ENCODE measurements around the gene KDM3A. TPM values are rescaled to one million over a fixed set of nuclear protein-coding genes. Genes with fewer than 3 reads are reported as not detected.

Gene KDM3A
- total and polyA plus RNA-seq, 8 donors: 15.4 to 35.4 (median 25.3) TPM

GRCh38 chr2:86396291-86396785, 44.8 kb upstream of the KDM3A start:
- TF ChIP-seq, protein P1, sequence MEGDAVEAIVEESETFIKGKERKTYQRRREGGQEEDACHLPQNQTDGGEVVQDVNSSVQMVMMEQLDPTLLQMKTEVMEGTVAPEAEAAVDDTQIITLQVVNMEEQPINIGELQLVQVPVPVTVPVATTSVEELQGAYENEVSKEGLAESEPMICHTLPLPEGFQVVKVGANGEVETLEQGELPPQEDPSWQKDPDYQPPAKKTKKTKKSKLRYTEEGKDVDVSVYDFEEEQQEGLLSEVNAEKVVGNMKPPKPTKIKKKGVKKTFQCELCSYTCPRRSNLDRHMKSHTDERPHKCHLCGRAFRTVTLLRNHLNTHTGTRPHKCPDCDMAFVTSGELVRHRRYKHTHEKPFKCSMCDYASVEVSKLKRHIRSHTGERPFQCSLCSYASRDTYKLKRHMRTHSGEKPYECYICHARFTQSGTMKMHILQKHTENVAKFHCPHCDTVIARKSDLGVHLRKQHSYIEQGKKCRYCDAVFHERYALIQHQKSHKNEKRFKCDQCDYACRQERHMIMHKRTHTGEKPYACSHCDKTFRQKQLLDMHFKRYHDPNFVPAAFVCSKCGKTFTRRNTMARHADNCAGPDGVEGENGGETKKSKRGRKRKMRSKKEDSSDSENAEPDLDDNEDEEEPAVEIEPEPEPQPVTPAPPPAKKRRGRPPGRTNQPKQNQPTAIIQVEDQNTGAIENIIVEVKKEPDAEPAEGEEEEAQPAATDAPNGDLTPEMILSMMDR (IDR thresholded peaks at IDR 0.05): peak in 2 of 4 donors; percentile 15 to 43
- intact Hi-C loops (cut with DNase I): no loop called here
- Histone ChIP-seq H3K27ac (peak overlapping the region in 2 of 4 donors; percentile 16 to 30), H3K36me3 (no peaks in the 10 kb centered on the region), H3K4me3 (peak overlapping the region in 1 of 4 donors; percentile 12), H3K4me1 (peaks cover 10 to 11% (median 10%) of the 10 kb centered on the region in 3 donors), H3K27me3 (no peaks in the 10 kb centered on the region), H3K9me3 (no peaks in the 10 kb centered on the region)
- FAIRE-seq: no peak
- 17 to 31% methylated on average over 6 of the region's 6 CpGs for WGBS, 2 donors
- ATAC-seq: peak; percentile 82 to 90 (median 88)
- peak; percentile 60 to 79 (median 66) for DNase-seq

GRCh38 chr2:86397986-86398385, 43.2 kb upstream of the KDM3A start:
- TF ChIP-seq, protein P1 (IDR thresholded peaks at IDR 0.05): no peak
- H3K4me3 ChIP-seq: no peak overlapping the region
- H3K27ac ChIP-seq: no peak overlapping the region
- intact Hi-C loops (cut with DNase I): no loop called here
- H3K4me1 ChIP-seq: peaks cover 9 to 11% (median 10%) of the 10 kb centered on the region in 3 donors
- no peaks in the 10 kb centered on the region for H3K36me3 ChIP-seq
- H3K27me3 ChIP-seq: no peaks in the 10 kb centered on the region
- no peak for ATAC-seq
- FAIRE-seq: no peak
- H3K9me3 ChIP-seq: no peaks in the 10 kb centered on the region
- DNase-seq: no peak
- WGBS, 2 donors: 50 to 52% methylated on average over 6 of the region's 6 CpGs

DNA sequence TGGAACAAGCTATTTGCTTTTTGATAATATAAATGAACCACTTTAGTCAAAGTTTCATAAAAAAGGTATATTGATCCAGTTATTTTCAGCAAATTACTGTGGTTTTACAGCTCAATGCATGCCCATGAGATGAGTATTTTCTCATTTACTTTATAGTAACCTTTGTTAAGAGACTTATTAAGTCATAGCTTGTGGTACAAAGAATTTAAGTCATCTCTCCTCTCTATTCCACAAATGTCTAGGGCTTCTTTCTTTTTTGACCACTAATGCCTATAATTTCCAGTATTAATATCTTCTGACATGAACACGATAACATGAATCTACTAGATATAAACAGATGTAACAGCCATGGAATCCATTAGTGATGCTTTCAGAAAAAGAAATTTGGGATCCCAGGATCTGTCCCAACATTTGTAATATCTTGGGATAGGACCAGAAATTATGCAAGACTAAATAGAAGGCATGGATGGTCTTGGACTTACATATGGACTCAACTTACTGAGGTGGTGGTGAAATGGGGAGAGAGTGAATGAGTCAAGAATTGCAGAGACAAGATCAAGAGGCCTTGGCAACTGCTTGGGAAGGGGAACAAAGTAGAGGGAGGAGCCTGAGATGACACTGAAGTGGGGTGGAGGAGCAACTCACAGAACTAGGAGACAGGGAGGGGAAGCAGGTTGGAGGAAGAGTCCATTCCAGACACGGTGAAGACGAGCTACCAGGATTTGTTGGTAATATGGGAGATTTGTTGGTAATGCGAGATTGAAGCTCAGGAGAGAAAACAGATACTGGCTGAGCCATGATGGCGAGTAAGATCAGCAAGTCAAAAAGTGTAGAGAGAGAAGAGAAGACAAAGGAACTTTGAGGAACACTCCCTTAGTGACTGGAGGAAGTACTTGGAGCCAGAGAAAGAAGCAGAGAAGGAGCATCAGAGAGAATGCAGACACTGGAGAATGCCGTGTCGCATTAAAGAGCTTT, 42.4 kb upstream of the KDM3A start:
- WGBS, 2 donors: 93% methylated on average over 7 of the region's 7 CpGs
- intact Hi-C loops (cut with DNase I): no loop called here

DNA sequence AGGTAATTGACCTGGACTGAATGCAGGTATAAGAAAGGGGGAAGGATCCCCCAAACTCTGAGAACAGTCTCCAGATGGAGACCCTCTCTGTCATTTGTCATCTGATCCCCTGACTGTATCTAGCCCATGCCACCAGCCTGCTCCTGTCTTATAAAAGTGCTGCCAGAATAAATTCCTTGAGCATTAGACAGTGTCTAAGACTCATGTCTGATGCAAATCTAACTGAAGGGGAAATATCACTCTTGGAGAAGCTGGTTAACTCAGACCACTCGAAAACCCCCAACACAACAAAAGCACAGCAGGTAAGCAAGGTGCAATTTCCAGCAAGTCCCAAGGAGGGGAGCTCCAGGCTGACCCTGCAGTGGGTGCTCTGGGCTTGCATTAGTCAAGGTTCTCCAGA, 40.9 kb upstream of the KDM3A start:
- Histone ChIP-seq H3K4me1 (no peaks in the 10 kb centered on the region), H3K4me3 (no peak overlapping the region), H3K27ac (no peak overlapping the region), H3K9me3 (no peaks in the 10 kb centered on the region), H3K27me3 (no peaks in the 10 kb centered on the region), H3K36me3 (no peaks in the 10 kb centered on the region)
- TF ChIP-seq, protein P1 (IDR thresholded peaks at IDR 0.05): no peak
- no peak for ATAC-seq
- FAIRE-seq: no peak
- intact Hi-C loops (cut with DNase I): no loop called here
- DNase-seq: no peak
- 74 to 79% methylated on average over 1 of the region's 1 CpG for WGBS, 2 donors

More for the DNA sequence above, 42.4 kb upstream of the KDM3A start:
- FAIRE-seq (no peak), DNase-seq (no peak), ATAC-seq (no peak)
- H3K4me3 ChIP-seq: no peak overlapping the region
- H3K36me3 ChIP-seq: no peaks in the 10 kb centered on the region
- TF ChIP-seq, protein P1 (IDR thresholded peaks at IDR 0.05): no peak
- no peaks in the 10 kb centered on the region for H3K27me3 ChIP-seq
- no peaks in the 10 kb centered on the region for H3K9me3 ChIP-seq
- peaks cover 3 to 4% (median 4%) of the 10 kb centered on the region in 3 donors for H3K4me1 ChIP-seq
- H3K27ac ChIP-seq: no peak overlapping the region

GRCh38 chr2:86410581-86410980, 30.6 kb upstream of the KDM3A start:
- no peaks in the 10 kb centered on the region for H3K27me3 ChIP-seq
- H3K4me1 ChIP-seq: no peaks in the 10 kb centered on the region
- TF ChIP-seq, protein P1 (IDR thresholded peaks at IDR 0.05): no peak
- no peak overlapping the region for H3K4me3 ChIP-seq
- DNase-seq (no peak), FAIRE-seq (no peak), ATAC-seq (no peak)
- no peaks in the 10 kb centered on the region for H3K36me3 ChIP-seq
- H3K9me3 ChIP-seq: no peaks in the 10 kb centered on the region
- intact Hi-C loops (cut with DNase I): no loop called here
- no peak overlapping the region for H3K27ac ChIP-seq
